ENCODE results near the gene C22orf23. TPM values are rescaled to one million over a fixed set of nuclear protein-coding genes. Genes with fewer than 3 reads are reported as not detected.

Gene C22orf23
- total RNA-seq, 1 donor from 2014 or later: not detected

GRCh38 chr22:37912171-37912570 lies 41.2 kb downstream of the C22orf23 start:
- H3K27me3 ChIP-seq (ENCODE audit: control insufficient read depth, insufficient read depth, low read length): no peaks in the 10 kb centered on the region
- peaks cover 50% of the 10 kb centered on the region for H3K36me3 ChIP-seq (ENCODE audit: control insufficient read depth, insufficient read depth, low read length)
- no peak for DNase-seq (ENCODE audit: low read depth)
- H3K4me3 ChIP-seq (ENCODE audit: low read depth, low read length): no peak overlapping the region
- no peak for TF ChIP-seq CTCF (IDR thresholded peaks at IDR 0.05; ENCODE audit: insufficient read depth, low read length, severe bottlenecking)
- FAIRE-seq: no peak

- H3K36me3 ChIP-seq (ENCODE audit: control insufficient read depth, insufficient read depth, low read length): peaks cover 49% of the 10 kb centered on the region
- no peak for DNase-seq (ENCODE audit: low read depth)
- no peak for FAIRE-seq
- TF ChIP-seq CTCF (IDR thresholded peaks at IDR 0.05; ENCODE audit: insufficient read depth, low read length, severe bottlenecking): no peak
- no peak overlapping the region for H3K4me3 ChIP-seq (ENCODE audit: low read depth, low read length)
- no peaks in the 10 kb centered on the region for H3K27me3 ChIP-seq (ENCODE audit: control insufficient read depth, insufficient read depth, low read length)
Measured at GRCh38 chr22:37911697-37912096, 41.7 kb downstream of the C22orf23 start.

- no peak for TF ChIP-seq CTCF (IDR thresholded peaks at IDR 0.05; ENCODE audit: insufficient read depth, low read length, severe bottlenecking)
- Histone ChIP-seq H3K4me3 (ENCODE audit: low read depth, low read length) (no peak overlapping the region), H3K27me3 (ENCODE audit: control insufficient read depth, insufficient read depth, low read length) (no peaks in the 10 kb centered on the region), H3K36me3 (ENCODE audit: control insufficient read depth, insufficient read depth, low read length) (peaks cover 44% of the 10 kb centered on the region)
- DNase-seq (ENCODE audit: low read depth): no peak
- FAIRE-seq: no peak
Measured at GRCh38 chr22:37910890-37911672, 42.3 kb downstream of the C22orf23 start.

GRCh38 chr22:37909766-37910165 lies 43.6 kb downstream of the C22orf23 start:
- TF ChIP-seq CTCF (IDR thresholded peaks at IDR 0.05; ENCODE audit: insufficient read depth, low read length, severe bottlenecking): no peak
- peaks cover 35% of the 10 kb centered on the region for H3K36me3 ChIP-seq (ENCODE audit: control insufficient read depth, insufficient read depth, low read length)
- no peaks in the 10 kb centered on the region for H3K27me3 ChIP-seq (ENCODE audit: control insufficient read depth, insufficient read depth, low read length)
- no peak overlapping the region for H3K4me3 ChIP-seq (ENCODE audit: low read depth, low read length)
- FAIRE-seq: no peak
- no peak for DNase-seq (ENCODE audit: low read depth)

- FAIRE-seq: peak; percentile 83
Measured at GRCh38 chr22:37907036-37907954, 46.1 kb downstream of the C22orf23 start.

More at GRCh38 chr22:37907036-37907954, 46.1 kb downstream of the C22orf23 start:
- DNase-seq (ENCODE audit: low read depth): no peak
- Histone ChIP-seq H3K27me3 (ENCODE audit: control insufficient read depth, insufficient read depth, low read length) (no peaks in the 10 kb centered on the region), H3K36me3 (ENCODE audit: control insufficient read depth, insufficient read depth, low read length) (peaks cover 25% of the 10 kb centered on the region), H3K4me3 (ENCODE audit: low read depth, low read length) (peak overlapping the region; percentile 75)
- no peak for TF ChIP-seq CTCF (IDR thresholded peaks at IDR 0.05; ENCODE audit: insufficient read depth, low read length, severe bottlenecking)

All from bronchial epithelial cell (primary cell).